Panc1 (cell line): Measurements from ENCODE around the gene ITGAD.
A peak's percentile ranks its signal among the peaks of the same experiment; 100 is the strongest.

Experiments
- POLR2AphosphoS5 ChIP-seq: IDR thresholded peaks from 2 replicates; pipeline ENCODE4 v1.6.1; 2012; ENCODE audit warnings: mild to moderate bottlenecking, low read depth, low read length, moderate library complexity
- TCF7L2 ChIP-seq: IDR thresholded peaks from 2 replicates; pipeline ENCODE4 v1.6.1; 2011; ENCODE audit warnings: mild to moderate bottlenecking, low read depth, low read length, inconsistent platforms
- TF ChIP-seq, protein P1 (sequence below): fragments of 450-650 bp; IDR thresholded peaks from 2 replicates; pipeline ENCODE4 v1.5.1; 2017; ENCODE audit warnings: mild to moderate bottlenecking

DNA sequence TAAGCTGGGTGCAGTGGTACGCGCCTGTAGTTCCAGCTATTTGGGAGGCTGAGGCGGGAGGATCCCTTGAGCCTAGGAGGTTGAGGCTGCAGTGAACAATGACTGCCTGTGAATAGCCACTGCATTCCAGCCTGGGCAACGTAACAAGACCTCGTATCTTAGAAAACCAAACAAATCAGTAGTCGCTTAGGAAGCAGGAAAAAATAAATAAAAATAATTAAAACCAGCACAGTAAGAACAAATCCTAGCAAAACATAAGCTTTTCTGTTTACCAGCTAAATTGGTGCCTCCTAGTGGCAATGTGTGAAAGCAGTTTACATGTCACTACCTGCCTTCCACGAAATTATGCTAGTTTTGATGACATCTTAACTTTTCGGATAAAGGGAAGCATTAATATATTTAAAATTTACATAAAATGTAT lies 67.5 kb downstream of the ITGAD start:
- TF ChIP-seq POLR2AphosphoS5 (no peak), TCF7L2 (no peak)
- TF ChIP-seq, protein P1, sequence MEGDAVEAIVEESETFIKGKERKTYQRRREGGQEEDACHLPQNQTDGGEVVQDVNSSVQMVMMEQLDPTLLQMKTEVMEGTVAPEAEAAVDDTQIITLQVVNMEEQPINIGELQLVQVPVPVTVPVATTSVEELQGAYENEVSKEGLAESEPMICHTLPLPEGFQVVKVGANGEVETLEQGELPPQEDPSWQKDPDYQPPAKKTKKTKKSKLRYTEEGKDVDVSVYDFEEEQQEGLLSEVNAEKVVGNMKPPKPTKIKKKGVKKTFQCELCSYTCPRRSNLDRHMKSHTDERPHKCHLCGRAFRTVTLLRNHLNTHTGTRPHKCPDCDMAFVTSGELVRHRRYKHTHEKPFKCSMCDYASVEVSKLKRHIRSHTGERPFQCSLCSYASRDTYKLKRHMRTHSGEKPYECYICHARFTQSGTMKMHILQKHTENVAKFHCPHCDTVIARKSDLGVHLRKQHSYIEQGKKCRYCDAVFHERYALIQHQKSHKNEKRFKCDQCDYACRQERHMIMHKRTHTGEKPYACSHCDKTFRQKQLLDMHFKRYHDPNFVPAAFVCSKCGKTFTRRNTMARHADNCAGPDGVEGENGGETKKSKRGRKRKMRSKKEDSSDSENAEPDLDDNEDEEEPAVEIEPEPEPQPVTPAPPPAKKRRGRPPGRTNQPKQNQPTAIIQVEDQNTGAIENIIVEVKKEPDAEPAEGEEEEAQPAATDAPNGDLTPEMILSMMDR: peak; percentile 83
